Spleen (tissue), 7 donors: ENCODE data around the gene TBCEL.

ENCODE experiments used
- POLR2A ChIP-seq, 3 donors: fragments of 450-650 bp; IDR thresholded peaks; one replicate each; pipeline ENCODE4 v1.5.1; 2017; ENCODE audit warnings: antibody characterized with exemption in 3 of 3, mild to moderate bottlenecking in 1 of 3
- POLR2AphosphoS5 ChIP-seq, 3 donors: sonication (generic); formaldehyde crosslinking; IDR thresholded peaks; one replicate each; pipeline ENCODE4 v1.5.1; 2017; ENCODE audit warnings: antibody characterized with exemption in 3 of 3
- TF ChIP-seq, protein P1 (sequence below), 11 experiments: fragments of 200-600 bp in 7 of 11; fragments of 450-650 bp in 4 of 11; sonication (generic) in 4 of 11; IDR thresholded peaks in 8 of 11; conservative IDR thresholded peaks in 3 of 11; 1 replicate in 7 of 11; 2 replicates in 4 of 11; pipeline versions ENCODE4 v1.4.0 to v1.8.0; 2016 to 2021; ENCODE audit warnings: antibody characterized with exemption in 11 of 11, inconsistent platforms in 4 of 11, mild to moderate bottlenecking in 1 of 11
- donor health status: DM: no; HTN: no; CAD: no; lungs with moderate emphysema.
- donor health status: DM: no; HTN: no; CAD: no.
- donor health status: DM: no; HTN: no; CAD: no.

DNA sequence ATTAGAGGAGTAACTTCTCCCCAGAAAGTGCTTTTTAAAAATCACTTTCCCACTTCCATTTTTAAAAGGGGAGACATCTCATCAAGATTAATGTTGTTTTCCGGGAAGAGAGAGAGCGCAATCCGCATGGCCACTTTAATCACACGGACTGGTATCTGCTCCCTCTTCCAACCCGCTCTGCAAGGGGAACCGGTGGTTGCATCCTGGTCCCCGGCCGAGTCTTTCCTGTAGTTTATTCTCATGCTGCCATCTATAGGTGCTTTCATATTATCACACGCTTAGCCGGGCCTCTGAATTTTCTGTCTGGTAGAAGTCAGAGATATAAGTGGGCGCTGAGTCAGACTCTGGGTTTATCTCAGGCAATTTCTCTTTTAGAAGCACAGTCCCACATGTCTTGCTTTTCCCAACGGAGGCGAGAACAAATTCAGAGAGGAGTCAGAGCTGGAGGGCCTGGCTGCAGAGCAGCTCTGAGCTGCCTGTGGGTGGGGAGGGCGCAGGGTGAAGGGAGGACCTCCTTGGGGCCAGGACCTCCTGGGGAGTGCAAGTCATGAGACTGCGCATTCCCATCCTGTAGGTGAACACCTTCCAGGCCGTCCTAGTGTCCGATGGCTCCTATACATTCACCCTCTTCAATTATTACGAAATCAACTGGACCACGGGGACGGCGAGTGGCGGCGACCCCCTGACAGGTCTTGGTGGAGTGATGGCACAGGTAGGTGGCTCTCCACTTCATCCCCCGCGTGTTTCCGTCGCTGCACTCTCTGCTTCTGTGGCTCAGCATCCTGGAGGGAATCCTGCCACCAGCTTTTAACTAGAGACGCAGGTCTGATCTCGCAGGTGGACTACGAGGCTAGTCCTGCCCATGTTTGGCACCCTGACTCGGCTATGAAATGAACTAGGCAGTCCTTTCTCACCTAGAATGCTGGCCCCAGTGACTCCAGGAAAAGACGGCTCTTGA is 88.9 kb downstream of the TBCEL start:
- TF ChIP-seq, protein P1, sequence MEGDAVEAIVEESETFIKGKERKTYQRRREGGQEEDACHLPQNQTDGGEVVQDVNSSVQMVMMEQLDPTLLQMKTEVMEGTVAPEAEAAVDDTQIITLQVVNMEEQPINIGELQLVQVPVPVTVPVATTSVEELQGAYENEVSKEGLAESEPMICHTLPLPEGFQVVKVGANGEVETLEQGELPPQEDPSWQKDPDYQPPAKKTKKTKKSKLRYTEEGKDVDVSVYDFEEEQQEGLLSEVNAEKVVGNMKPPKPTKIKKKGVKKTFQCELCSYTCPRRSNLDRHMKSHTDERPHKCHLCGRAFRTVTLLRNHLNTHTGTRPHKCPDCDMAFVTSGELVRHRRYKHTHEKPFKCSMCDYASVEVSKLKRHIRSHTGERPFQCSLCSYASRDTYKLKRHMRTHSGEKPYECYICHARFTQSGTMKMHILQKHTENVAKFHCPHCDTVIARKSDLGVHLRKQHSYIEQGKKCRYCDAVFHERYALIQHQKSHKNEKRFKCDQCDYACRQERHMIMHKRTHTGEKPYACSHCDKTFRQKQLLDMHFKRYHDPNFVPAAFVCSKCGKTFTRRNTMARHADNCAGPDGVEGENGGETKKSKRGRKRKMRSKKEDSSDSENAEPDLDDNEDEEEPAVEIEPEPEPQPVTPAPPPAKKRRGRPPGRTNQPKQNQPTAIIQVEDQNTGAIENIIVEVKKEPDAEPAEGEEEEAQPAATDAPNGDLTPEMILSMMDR (IDR thresholded peaks at IDR 0.05 in 8 of 11, conservative IDR thresholded peaks at IDR 0.05 in 3 of 11), result peak in 8 of 11 experiments; percentile 26 to 62 (median 47)
- no peak for TF ChIP-seq POLR2AphosphoS5 (IDR thresholded peaks at IDR 0.05)
- TF ChIP-seq POLR2A (IDR thresholded peaks at IDR 0.05), result no peak
